ENCODE results near the gene ELP6.

The ELP6 gene

DNA sequence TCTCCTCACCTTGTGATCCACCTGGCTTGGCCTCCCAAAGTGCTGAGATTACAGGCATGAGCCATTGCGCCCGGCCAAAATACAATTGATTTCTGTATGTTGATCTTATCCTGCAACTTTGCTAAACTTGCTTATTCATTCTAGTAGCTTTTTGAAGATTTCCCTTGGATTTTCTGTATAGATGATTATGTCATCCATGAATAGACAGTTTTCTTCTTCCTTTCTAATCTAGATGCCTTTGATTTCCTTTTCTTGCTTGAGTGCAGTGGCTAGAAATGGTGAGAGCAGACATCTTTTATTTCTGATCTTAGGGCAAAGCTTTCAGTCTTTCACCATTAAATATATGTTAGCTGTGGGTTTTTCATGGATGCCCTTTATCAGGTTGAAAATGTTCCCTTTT, 4.4 kb upstream of the ELP6 start:
- H2BK12ac ChIP-seq (ENCODE audit: low read length in 2 of 2): no peak overlapping the region
- H3K4ac ChIP-seq (ENCODE audit: low read depth in 1 of 2, low read length in 2 of 2): no peak overlapping the region
- H3K4me2 ChIP-seq (ENCODE audit: low read length, poor library complexity, severe bottlenecking): no peak overlapping the region
- no peak overlapping the region for H2BK15ac ChIP-seq (ENCODE audit: low read depth, poor library complexity, severe bottlenecking)
- H3K23ac ChIP-seq (ENCODE audit: low read length in 2 of 2): no peak overlapping the region
- no peak overlapping the region for H3K4me3 ChIP-seq (ENCODE audit: insufficient read depth in 1 of 2, low read depth in 1 of 2, low read length in 2 of 2)
- no peak overlapping the region for H3K18ac ChIP-seq (ENCODE audit: low read depth in 1 of 2, low read length in 2 of 2)
- H4K91ac ChIP-seq (ENCODE audit: low read length): no peak overlapping the region
- no peak overlapping the region for H4K8ac ChIP-seq (ENCODE audit: low read length)
- H3K4me1 ChIP-seq (ENCODE audit: control insufficient read depth, insufficient read depth, low read depth, low read length): peaks cover 6% of the 10 kb centered on the region
- H2BK120ac ChIP-seq (ENCODE audit: low read depth, low read length): no peak overlapping the region
- peaks cover 8 to 16% of the 10 kb centered on the region in 2 experiments for H3K27me3 ChIP-seq (ENCODE audit: control insufficient read depth in 1 of 2, insufficient read depth in 1 of 2, low read length in 2 of 2)
- DNase-seq: no peak
- no peaks in the 10 kb centered on the region for H3K9me3 ChIP-seq (ENCODE audit: control insufficient read depth, low read length)
- H3K27ac ChIP-seq (ENCODE audit: low read length, poor library complexity, severe bottlenecking): no peak overlapping the region
- H2AK5ac ChIP-seq (ENCODE audit: low read length, severe bottlenecking): no peak overlapping the region
- WGBS: no CpG with 5 or more reads among the region's 2 CpGs
- H3K36me3 ChIP-seq (ENCODE audit: control insufficient read depth in 1 of 2, insufficient read depth in 2 of 2, low read depth in 1 of 2, low read length in 2 of 2): no peaks in the 10 kb centered on the region
- H3K9ac ChIP-seq (ENCODE audit: low read length): no peak overlapping the region
- no peaks in the 10 kb centered on the region for H3K79me1 ChIP-seq (replicated peaks; ENCODE audit: low read length, poor library complexity, severe bottlenecking)
- H2BK5ac ChIP-seq (ENCODE audit: low read depth, low read length, poor library complexity, severe bottlenecking): no peak overlapping the region
- no peak overlapping the region for H2AFZ ChIP-seq (ENCODE audit: low read depth, low read length)
- no peak overlapping the region for H3K14ac ChIP-seq (ENCODE audit: low read length in 2 of 2)

DNA sequence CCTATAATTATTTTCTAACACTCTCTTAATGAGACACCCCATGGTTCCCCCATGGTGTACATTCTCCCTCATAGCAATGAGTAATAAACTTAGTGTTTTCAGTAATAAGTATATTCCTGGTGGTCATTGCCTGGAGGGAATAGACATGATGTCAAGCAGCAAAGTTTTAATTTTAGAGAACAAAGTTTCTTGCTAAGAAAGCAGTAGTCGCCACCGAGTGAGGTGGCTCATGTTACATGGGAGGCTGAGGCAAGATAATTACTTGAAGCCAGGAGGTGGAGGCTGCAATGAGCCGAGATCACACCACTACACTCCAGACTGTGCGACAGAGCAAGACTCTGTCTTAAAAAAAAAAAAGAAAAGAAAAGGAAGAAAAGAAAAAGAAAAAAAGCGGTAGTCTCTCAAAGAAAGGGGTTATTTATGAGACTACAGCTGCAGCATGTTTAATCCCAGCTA, 2.4 kb upstream of the ELP6 start:
- peaks cover 3 to 6% of the 10 kb centered on the region in 2 experiments for H3K27me3 ChIP-seq (ENCODE audit: control insufficient read depth in 1 of 2, insufficient read depth in 1 of 2, low read length in 2 of 2)
- H3K9me3 ChIP-seq (ENCODE audit: control insufficient read depth, low read length): no peaks in the 10 kb centered on the region
- WGBS: 71% methylated on average over 5 of the region's 5 CpGs
- no peak overlapping the region for H4K91ac ChIP-seq (ENCODE audit: low read length)
- no peak overlapping the region for H3K4ac ChIP-seq (ENCODE audit: low read depth in 1 of 2, low read length in 2 of 2)
- no peak overlapping the region for H3K23ac ChIP-seq (ENCODE audit: low read length in 2 of 2)
- H3K14ac ChIP-seq (ENCODE audit: low read length in 2 of 2): no peak overlapping the region
- H2BK15ac ChIP-seq (ENCODE audit: low read depth, poor library complexity, severe bottlenecking): no peak overlapping the region
- no peak overlapping the region for H3K18ac ChIP-seq (ENCODE audit: low read depth in 1 of 2, low read length in 2 of 2)
- no peak overlapping the region for H3K27ac ChIP-seq (ENCODE audit: low read length, poor library complexity, severe bottlenecking)
- peaks cover 0 to 1% of the 10 kb centered on the region in 2 experiments for H3K36me3 ChIP-seq (ENCODE audit: control insufficient read depth in 1 of 2, insufficient read depth in 2 of 2, low read depth in 1 of 2, low read length in 2 of 2)
- no peak overlapping the region for H2BK5ac ChIP-seq (ENCODE audit: low read depth, low read length, poor library complexity, severe bottlenecking)
- H2AFZ ChIP-seq (ENCODE audit: low read depth, low read length): no peak overlapping the region
- H3K79me1 ChIP-seq (replicated peaks; ENCODE audit: low read length, poor library complexity, severe bottlenecking): peaks cover 7% of the 10 kb centered on the region
- no peak for DNase-seq
- H2AK5ac ChIP-seq (ENCODE audit: low read length, severe bottlenecking): no peak overlapping the region
- peaks cover 4% of the 10 kb centered on the region for H3K4me1 ChIP-seq (ENCODE audit: control insufficient read depth, insufficient read depth, low read depth, low read length)
- no peak overlapping the region for H2BK12ac ChIP-seq (ENCODE audit: low read length in 2 of 2)
- H3K4me2 ChIP-seq (ENCODE audit: low read length, poor library complexity, severe bottlenecking): no peak overlapping the region
- H2BK120ac ChIP-seq (ENCODE audit: low read depth, low read length): no peak overlapping the region
- no peak overlapping the region for H3K4me3 ChIP-seq (ENCODE audit: insufficient read depth in 1 of 2, low read depth in 1 of 2, low read length in 2 of 2)
- H4K8ac ChIP-seq (ENCODE audit: low read length): no peak overlapping the region
- no peak overlapping the region for H3K9ac ChIP-seq (ENCODE audit: low read length)

DNA sequence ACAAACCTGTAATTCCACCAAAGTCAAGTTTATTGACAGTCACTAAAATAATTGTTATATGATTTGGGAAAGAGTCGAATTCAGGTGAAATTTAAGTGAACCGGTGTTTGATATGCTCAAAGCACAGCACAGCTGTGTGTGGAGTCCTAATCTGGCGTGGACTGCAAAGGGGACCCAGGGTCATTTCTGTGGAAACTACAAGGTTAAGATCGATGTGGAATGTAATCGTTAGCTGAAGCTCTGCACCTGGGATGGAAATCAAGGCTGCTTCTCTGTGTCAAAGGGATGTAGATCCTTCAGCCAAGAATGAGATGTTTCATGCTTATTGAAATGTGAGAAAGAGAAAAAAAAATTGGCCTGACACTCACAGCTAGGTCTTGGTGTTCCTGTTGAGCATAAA, 1.6 kb upstream of the ELP6 start:
- Histone ChIP-seq H2BK120ac (ENCODE audit: low read depth, low read length) (no peak overlapping the region), H3K27me3 (ENCODE audit: control insufficient read depth in 1 of 2, insufficient read depth in 1 of 2, low read length in 2 of 2) (no peaks in the 10 kb centered on the region), H3K36me3 (ENCODE audit: control insufficient read depth in 1 of 2, insufficient read depth in 2 of 2, low read depth in 1 of 2, low read length in 2 of 2) (peaks cover 6 to 9% of the 10 kb centered on the region in 2 experiments), H4K8ac (ENCODE audit: low read length) (no peak overlapping the region), H2AFZ (ENCODE audit: low read depth, low read length) (no peak overlapping the region), H3K4me2 (ENCODE audit: low read length, poor library complexity, severe bottlenecking) (no peak overlapping the region), H2AK5ac (ENCODE audit: low read length, severe bottlenecking) (no peak overlapping the region), H4K91ac (ENCODE audit: low read length) (no peak overlapping the region), H2BK12ac (ENCODE audit: low read length in 2 of 2) (no peak overlapping the region), H3K79me1 (replicated peaks; ENCODE audit: low read length, poor library complexity, severe bottlenecking) (peaks cover 13% of the 10 kb centered on the region), H3K4me3 (ENCODE audit: insufficient read depth in 1 of 2, low read depth in 1 of 2, low read length in 2 of 2) (no peak overlapping the region), H2BK15ac (ENCODE audit: low read depth, poor library complexity, severe bottlenecking) (no peak overlapping the region), H3K23ac (ENCODE audit: low read length in 2 of 2) (no peak overlapping the region), H3K9me3 (ENCODE audit: control insufficient read depth, low read length) (no peaks in the 10 kb centered on the region), H2BK5ac (ENCODE audit: low read depth, low read length, poor library complexity, severe bottlenecking) (no peak overlapping the region), H3K4ac (ENCODE audit: low read depth in 1 of 2, low read length in 2 of 2) (no peak overlapping the region), H3K14ac (ENCODE audit: low read length in 2 of 2) (no peak overlapping the region), H3K4me1 (ENCODE audit: control insufficient read depth, insufficient read depth, low read depth, low read length) (peaks cover 4% of the 10 kb centered on the region), H3K9ac (ENCODE audit: low read length) (no peak overlapping the region), H3K27ac (ENCODE audit: low read length, poor library complexity, severe bottlenecking) (no peak overlapping the region), H3K18ac (ENCODE audit: low read depth in 1 of 2, low read length in 2 of 2) (no peak overlapping the region)
- DNase-seq: no peak
- WGBS: 98% methylated on average over 5 of the region's 5 CpGs

DNA sequence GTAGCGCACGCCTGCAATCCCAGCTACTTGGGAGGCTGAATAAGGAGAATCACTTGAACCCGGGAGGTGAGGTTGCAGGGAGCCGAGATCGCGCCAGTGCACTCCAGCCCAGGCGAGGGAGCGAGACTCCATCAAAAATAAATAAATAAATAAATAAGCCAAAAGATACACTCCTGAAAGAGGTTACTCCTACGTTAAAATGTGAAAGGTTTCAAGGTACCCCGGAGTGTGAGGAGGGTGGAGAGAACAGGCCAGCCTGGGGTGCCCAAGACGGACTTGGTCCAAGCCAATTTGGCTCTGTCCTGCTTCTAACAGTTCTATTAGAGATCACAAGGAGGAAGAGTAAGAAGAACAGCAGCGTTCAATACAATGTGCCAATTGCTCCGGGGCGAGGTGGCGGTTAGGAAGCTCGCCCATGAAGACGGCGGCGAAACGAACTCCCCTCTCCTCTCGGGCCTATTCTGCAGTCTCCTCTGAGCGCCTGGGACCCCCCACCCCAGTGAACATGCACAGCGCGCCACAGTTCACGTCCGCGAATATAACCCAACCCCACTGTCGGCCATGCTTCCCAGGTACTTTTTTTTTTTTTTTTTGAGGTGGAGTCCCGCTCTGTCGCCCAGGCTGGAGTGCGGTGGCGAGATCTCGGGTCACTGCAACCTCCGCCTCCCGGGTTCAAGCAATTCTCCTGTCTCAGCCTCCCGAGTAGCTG, 942 bp downstream of the ELP6 start:
- Histone ChIP-seq H3K79me1 (replicated peaks; ENCODE audit: low read length, poor library complexity, severe bottlenecking) (peaks cover 23% of the 10 kb centered on the region), H2BK15ac (ENCODE audit: low read depth, poor library complexity, severe bottlenecking) (no peak overlapping the region), H3K27me3 (ENCODE audit: control insufficient read depth in 1 of 2, insufficient read depth in 1 of 2, low read length in 2 of 2) (no peaks in the 10 kb centered on the region), H4K91ac (ENCODE audit: low read length) (peak overlapping the region; percentile 79), H3K9me3 (ENCODE audit: control insufficient read depth, low read length) (no peaks in the 10 kb centered on the region), H4K8ac (ENCODE audit: low read length) (peak overlapping the region; percentile 72), H3K18ac (ENCODE audit: low read depth in 1 of 2, low read length in 2 of 2) (peak overlapping the region; percentile 55 to 73), H2BK5ac (ENCODE audit: low read depth, low read length, poor library complexity, severe bottlenecking) (peak overlapping the region; percentile 93), H3K4me3 (ENCODE audit: insufficient read depth in 1 of 2, low read depth in 1 of 2, low read length in 2 of 2) (peak overlapping the region; percentile 76 to 88), H3K4me1 (ENCODE audit: control insufficient read depth, insufficient read depth, low read depth, low read length) (peaks cover 4% of the 10 kb centered on the region), H3K4ac (ENCODE audit: low read depth in 1 of 2, low read length in 2 of 2) (peak overlapping the region; percentile 33 to 58), H2AK5ac (ENCODE audit: low read length, severe bottlenecking) (peak overlapping the region; percentile 22), H3K14ac (ENCODE audit: low read length in 2 of 2) (peak overlapping the region; percentile 37 to 62), H3K9ac (ENCODE audit: low read length) (peak overlapping the region; percentile 92), H2BK120ac (ENCODE audit: low read depth, low read length) (no peak overlapping the region), H2BK12ac (ENCODE audit: low read length in 2 of 2) (no peak overlapping the region), H3K27ac (ENCODE audit: low read length, poor library complexity, severe bottlenecking) (no peak overlapping the region), H3K4me2 (ENCODE audit: low read length, poor library complexity, severe bottlenecking) (peak overlapping the region; percentile 76), H3K36me3 (ENCODE audit: control insufficient read depth in 1 of 2, insufficient read depth in 2 of 2, low read depth in 1 of 2, low read length in 2 of 2) (peaks cover 19 to 29% of the 10 kb centered on the region in 2 experiments), H3K23ac (ENCODE audit: low read length in 2 of 2) (peak overlapping the region in 1 of 2 experiments; percentile 49), H2AFZ (ENCODE audit: low read depth, low read length) (peak overlapping the region; percentile 83)
- WGBS: 12% methylated on average over 31 of the region's 36 CpGs
- DNase-seq: peak; percentile 43

All from mesenchymal stem cell (in vitro differentiated cells and primary cell).